ENCODE data around the gene FAM131B. TPM values are rescaled to one million over a fixed set of nuclear protein-coding genes. Genes with fewer than 3 reads are reported as not detected.

FAM131B gene
- total and polyA plus RNA-seq, 2 of the 13 experiments (the other 11 are each of a cell fraction or from before 2014, with no cell fraction given): 0.07 TPM; not detected in 1

- no peak for TF ChIP-seq RERE (CRISPR knock-in tag; IDR thresholded peaks at IDR 0.05; ENCODE audit: low read depth)
- no peak for TF ChIP-seq SMYD3 (CRISPR knock-in tag; IDR thresholded peaks at IDR 0.05)
- no peak for TF ChIP-seq ZNF530 (CRISPR knock-in tag; IDR thresholded peaks at IDR 0.05; ENCODE audit: low read depth)
- TF ChIP-seq ZNF567 (CRISPR knock-in tag; IDR thresholded peaks at IDR 0.05; ENCODE audit: borderline replicate concordance): 0 out of 2 replicates have a peak, but pooled peaks have one; percentile 54
- peak; percentile 13; the same call in 1 of the 2 replicates for TF ChIP-seq FOXO1 (CRISPR knock-in tag; IDR thresholded peaks at IDR 0.05)
- peak; percentile 89 for TF ChIP-seq GABPB1 (CRISPR knock-in tag; IDR thresholded peaks at IDR 0.05)
- peak; percentile 13 for TF ChIP-seq XRCC5 (optimal IDR thresholded peaks at IDR 0.05; ENCODE audit: low read length)
- TF ChIP-seq NR3C1 (CRISPR knock-in tag; IDR thresholded peaks at IDR 0.05): no peak
- TF ChIP-seq MTF2 (CRISPR knock-in tag; IDR thresholded peaks at IDR 0.05; ENCODE audit: borderline replicate concordance): peak; percentile 5; the same call in 1 of the 2 replicates
- peak; percentile 95 for TF ChIP-seq THAP8 (CRISPR knock-in tag; IDR thresholded peaks at IDR 0.05; ENCODE audit: borderline replicate concordance)
- no peak for TF ChIP-seq ZNF629 (CRISPR knock-in tag; conservative IDR thresholded peaks at IDR 0.05)
- TF ChIP-seq ELF3 (CRISPR knock-in tag; IDR thresholded peaks at IDR 0.05): peak; percentile 32; the same call in 1 of the 2 replicates
- no peak for TF ChIP-seq TEAD2 (CRISPR knock-in tag; IDR thresholded peaks at IDR 0.05)
- TF ChIP-seq REL (CRISPR knock-in tag; conservative IDR thresholded peaks at IDR 0.05): peak; percentile 77; the same call in 1 of the 2 replicates
- TF ChIP-seq SPEN (CRISPR knock-in tag; IDR thresholded peaks at IDR 0.05; ENCODE audit: low read depth): 0 out of 2 replicates have a peak, but pooled peaks have one; percentile 27
- TF ChIP-seq NR2C2 (CRISPR knock-in tag; IDR thresholded peaks at IDR 0.05; ENCODE audit: borderline replicate concordance): no peak
- no peak for TF ChIP-seq ZBTB34 (CRISPR knock-in tag; IDR thresholded peaks at IDR 0.05)
- 0 out of 2 replicates have a peak, but pooled peaks have one; percentile 14 for TF ChIP-seq ZNF670 (CRISPR knock-in tag; IDR thresholded peaks at IDR 0.05; ENCODE audit: borderline replicate concordance)
- peak; percentile 41 for TF ChIP-seq ZNF883 (CRISPR knock-in tag; IDR thresholded peaks at IDR 0.05; ENCODE audit: not compliant biosample characterization)
- peak; percentile 96 for TF ChIP-seq MAZ (IDR thresholded peaks at IDR 0.05; ENCODE audit: borderline replicate concordance, low read depth, low read length)
- TF ChIP-seq MAZ (CRISPR knock-in tag; IDR thresholded peaks at IDR 0.05; ENCODE audit: low read depth): peak; percentile 86
- no peak for TF ChIP-seq MIER3 (CRISPR knock-in tag; IDR thresholded peaks at IDR 0.05; ENCODE audit: borderline replicate concordance)
- TF ChIP-seq MXI1 (IDR thresholded peaks at IDR 0.05; ENCODE audit: borderline replicate concordance, low read depth, low read length): peak; percentile 4; the same call in 1 of the 3 replicates
These were observed 18.3 kb upstream of the FAM131B start, which contains the start of gene ZYX (continued) for GRCh38 chr7:143380646-143381426.

Data from HepG2 (cell line).